PFSK-1 (cell line): Measurements from ENCODE around the gene DUS1L.

Source experiments
- POLR2AphosphoS5 ChIP-seq: IDR thresholded peaks from 2 replicates; pipeline ENCODE4 v1.6.1; 2012; ENCODE audit warnings: low read depth, mild to moderate bottlenecking, control low read depth, low read length, moderate library complexity
- TAF1 ChIP-seq: IDR thresholded peaks from 2 replicates; pipeline ENCODE4 v1.6.1; 2012; ENCODE audit warnings: low read length, control low read depth, borderline replicate concordance; ENCODE audit not compliant: insufficient read depth

- TF ChIP-seq TAF1 = no peak
- no peak for TF ChIP-seq POLR2AphosphoS5
Observed at GRCh38 chr17:82112181-82112913, 46.7 kb upstream of the DUS1L start.
